CD4-positive, alpha-beta T cell treated with Interleukin-1 beta for 1 hour (primary cell): ENCODE measurements around the gene SH3RF3.

Source experiments
- DNase-seq, 2 donors: peaks; one replicate each; pipeline ENCODE4 v3.0.0-alpha.2; 2020 to 2022

The SH3RF3 gene

DNA sequence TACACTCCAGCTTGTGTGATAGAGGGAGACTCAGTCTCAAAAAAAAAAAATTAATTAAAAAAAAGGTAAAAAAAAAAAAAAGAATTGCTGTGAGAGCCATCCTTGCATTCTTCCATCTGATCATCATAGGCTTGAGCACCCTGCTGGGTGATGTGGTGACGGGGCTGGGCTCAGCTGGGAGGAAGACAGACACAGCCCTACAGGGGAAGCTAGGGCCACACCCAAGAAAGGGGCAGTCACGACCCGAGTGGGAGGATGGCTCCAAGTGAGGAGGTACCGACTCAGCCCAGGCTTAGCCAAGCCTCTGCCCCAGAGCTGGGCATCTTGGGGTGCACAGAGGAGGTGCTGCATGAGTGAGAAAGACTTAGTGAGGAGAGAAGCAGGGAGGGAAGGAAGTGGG, 165.5 kb downstream of the SH3RF3 start:
- no peak for DNase-seq

DNA sequence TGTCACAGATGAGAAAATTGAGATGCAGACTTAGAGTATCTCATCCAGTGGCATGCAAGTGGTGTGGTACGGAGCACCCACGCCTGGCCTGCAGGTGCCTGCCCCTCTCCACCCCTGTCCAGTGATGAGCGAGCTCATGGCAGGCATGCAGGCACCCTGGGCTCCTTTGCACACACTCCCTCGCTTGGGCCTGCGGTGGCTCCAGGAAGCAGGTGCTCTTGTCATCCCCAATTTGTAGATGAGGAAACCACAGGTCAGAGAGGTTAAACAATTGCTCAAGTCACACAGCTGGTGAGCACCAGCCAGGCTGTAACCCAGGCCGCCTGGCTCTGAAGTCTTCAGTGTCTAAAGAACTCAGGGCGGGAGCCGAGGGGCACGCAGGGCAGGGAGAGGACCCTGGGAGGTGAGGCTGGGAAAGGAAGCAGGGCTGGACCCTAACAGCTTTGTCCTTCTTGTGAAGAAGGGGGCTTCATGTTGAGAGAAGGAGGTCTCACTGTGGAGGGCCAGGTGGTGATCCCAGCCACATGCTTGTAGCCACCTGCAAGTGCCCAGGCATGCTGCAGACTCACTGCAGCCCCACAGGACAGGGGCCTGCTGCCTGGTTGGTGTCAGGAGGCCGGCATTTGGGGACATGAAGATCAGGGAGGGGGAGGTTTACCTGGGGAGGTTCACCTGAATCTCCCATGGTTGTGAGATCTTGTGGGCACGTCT, 166.2 kb downstream of the SH3RF3 start:
- no peak for DNase-seq

GRCh38 chr2:109295781-109296117, 166.7 kb downstream of the SH3RF3 start:
- DNase-seq: no peak

GRCh38 chr2:109297566-109298490, 168.8 kb downstream of the SH3RF3 start:
- DNase-seq: no peak

DNA sequence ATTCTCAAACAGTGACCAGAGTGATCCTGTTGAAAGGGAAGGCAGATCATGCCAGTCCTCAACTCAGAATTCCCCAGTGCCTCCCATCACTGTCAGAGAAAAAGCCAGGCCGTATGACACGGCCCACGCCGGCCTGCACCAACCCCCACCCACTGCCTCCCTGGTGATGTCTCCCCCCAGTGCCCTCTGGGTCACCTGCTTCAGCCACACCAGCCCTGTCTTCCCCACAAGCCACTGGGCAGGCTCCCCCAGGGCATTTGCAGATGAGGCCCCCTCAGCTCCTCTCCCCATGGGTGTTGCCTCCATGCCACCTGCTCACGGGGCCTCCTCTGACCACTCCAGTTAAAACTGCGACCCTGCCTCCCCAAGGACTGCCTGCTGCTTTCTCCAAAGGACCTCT, 169.8 kb downstream of the SH3RF3 start:
- no peak for DNase-seq

DNA sequence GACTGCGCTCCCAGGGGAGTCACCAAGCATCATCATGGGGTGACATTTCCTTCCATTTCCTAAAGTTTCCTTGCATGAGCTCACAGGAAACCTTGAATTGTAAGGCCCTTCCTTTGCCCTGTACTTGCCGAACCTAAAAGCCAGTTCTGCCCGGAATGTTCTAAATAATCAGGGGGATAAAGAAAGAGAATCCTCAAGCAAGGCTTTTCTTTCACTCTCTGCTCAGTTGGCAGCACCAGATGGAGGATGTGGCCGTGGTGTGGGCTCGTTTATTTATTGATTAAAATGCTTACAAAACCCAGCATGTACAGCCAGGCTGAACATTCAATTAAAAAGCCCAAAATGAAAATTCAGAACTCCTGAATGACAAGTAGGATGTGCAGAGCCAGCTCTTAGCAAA, 170.5 kb downstream of the SH3RF3 start:
- DNase-seq: no peak

- DNase-seq: no peak
Measured at GRCh38 chr2:109300582-109300981, 171.6 kb downstream of the SH3RF3 start.

DNA sequence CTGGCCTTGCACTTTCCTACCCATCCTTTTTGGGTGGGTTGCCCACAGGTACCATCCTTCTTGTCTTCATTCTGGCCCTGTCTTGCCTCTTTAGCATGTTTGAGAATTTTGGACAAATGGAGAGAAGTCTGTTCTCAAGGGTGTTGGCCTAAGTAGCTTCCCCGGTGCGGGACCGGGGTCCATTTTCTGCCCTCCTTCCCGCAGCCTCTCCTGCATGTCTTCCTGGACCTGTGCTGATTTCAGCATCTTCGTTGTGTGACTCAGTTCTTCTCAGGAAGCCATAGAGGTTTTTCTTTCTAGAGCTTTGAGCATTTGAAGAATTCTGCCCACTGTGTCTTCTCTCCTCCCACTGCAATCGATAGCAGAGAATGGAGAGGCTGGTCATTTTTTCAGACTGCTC, 172.7 kb downstream of the SH3RF3 start:
- DNase-seq: no peak

GRCh38 chr2:109302319-109302718, 173.3 kb downstream of the SH3RF3 start:
- no peak for DNase-seq

GRCh38 chr2:109304242-109304641, 175.2 kb downstream of the SH3RF3 start:
- no peak for DNase-seq

DNA sequence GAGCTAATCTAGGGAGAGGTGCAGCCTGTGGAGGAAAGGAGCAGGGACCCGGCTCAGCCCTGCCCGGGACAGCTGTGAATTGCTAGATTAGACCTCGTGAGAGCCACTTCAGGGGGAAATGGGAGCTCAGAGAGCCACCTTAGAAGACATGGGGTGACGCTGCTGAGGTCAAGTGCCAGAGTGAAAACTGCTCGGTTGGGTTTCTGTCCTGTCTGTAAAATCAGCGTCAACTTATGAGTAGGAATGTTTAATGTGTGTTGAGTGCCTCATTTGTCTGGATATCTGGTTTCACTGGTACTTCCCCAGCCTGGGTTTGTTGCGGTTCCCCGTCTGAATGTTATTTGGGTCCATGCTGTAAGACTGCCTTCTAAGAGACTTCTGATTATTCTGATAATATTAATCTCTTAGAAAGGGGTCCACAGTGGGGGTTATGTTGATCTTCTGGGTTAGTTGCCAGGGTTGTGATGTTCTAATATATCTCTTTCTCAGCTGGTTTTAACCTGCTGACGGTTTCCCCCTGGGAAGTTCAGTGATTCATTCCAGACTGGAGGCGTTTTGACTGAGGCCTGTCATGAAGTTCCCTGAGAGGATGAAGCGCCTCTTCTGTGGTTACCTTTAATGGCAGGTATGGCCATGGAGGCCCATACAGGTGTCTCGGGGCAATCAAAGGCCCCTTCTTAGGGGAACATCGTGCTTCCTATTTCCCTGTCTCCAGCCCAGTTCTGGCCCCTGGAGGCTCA, 175.9 kb downstream of the SH3RF3 start:
- DNase-seq: no peak

- no peak for DNase-seq
Measured at GRCh38 chr2:109305490-109306167, 176.6 kb downstream of the SH3RF3 start.

DNA sequence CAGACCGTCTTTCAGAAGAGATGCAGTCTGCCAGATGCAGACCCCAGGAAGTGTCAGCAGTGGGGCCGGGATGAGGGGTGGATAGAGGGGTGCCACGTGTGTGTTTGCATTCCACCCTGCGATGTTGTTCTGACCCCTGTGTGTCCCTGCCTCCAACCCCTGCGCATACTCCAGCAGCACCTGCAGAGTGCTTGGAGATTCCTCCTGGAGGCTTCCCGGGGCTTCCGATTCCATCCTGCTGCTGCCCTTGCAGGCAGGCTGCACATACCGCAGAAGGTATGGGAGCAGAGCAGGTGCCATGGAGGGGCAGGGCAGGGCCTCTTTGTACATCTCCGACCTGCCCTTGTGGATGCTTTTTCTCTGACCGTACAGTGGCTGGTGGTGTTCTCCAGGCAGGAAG, 177.2 kb downstream of the SH3RF3 start:
- no peak for DNase-seq

DNA sequence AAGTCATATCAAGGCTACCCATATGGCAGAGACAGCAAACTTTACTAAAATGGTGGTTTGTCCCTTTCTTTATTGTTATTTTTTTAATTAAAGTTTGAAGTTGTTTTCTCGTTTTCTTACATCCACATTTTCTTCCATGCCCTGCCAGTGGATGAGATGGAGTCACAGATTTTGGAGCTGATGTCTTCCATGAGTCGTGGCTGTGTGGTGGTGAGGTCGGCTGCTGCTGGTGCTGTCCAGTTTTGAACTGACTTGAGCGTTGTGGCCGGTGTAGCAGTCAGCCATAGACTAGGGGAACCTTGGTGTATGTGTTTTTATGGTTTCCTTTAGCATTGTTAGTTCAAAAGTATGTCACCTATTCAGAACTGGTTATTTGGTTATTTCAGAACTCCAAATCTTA, 182.8 kb downstream of the SH3RF3 start:
- DNase-seq: no peak

- DNase-seq: no peak
Measured at GRCh38 chr2:109312902-109313301, 183.9 kb downstream of the SH3RF3 start.

DNA sequence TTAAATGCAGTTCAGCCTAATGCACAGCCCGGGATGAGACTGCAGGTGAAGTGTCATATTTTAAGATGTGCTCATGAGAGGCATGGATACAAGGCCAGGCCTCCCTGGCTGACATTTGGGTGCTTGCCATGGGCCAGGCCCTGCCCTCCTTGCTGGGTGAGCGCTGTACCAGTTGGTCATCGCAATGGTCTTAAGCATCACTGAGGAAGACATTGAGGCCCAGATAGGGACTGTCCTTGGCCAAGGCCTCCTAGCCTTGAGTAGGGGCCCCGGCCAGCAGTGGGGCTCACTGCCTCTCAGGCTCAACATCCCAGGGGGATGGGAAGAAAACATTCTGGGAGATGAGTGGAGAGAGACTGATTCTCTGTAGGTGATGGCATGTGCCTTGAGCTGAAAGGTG, 184.3 kb downstream of the SH3RF3 start:
- no peak for DNase-seq

DNA sequence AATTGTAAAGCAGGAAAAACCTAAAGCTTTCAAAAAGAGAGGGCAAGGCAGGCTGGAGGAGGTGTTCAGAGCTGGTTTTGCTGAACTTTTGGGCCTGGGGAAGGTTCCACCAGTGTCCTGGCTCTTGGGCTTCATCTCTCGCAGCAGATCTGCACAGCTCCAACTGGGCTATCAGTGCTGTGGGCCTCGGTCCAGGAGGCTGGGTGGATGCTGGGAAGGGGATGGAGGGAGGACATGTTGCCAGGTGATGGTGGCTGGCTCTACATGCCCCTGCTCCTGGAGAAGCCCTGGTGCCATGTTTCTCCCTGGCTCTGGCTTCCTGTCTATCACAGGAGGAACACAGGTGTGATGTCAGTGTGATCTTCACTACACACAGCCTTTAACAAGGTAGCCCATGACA, 187.1 kb downstream of the SH3RF3 start:
- no peak for DNase-seq

DNA sequence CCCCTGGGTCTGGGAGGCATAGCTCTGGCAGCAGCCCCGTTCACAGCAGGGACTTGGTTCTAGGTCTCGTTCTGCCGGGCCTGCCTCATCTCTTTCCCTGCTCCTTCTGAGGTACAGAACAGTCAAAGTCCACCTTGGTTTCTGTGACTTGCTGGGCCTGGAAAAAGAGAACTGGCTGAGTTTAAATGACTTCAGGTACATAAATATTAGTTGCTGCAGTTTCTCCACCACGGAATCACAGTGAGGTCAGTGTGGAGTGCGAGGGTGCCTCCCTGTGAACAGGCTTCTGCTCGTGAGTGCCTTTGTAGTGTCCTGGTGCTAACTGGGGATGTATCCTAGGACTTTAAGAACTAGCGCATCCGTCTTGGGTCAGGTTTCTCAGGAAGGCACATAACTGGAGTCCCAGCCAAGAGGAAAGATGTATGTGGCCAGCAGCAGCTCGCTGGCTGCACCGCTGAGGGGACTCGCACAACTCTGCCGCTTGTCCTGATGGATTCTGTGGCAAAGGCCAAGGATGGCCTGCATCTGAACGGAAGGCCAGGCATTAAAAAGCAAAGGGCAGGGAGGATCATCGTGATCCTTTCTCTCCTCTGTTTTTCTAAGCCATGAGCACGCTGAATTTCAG, 188.6 kb downstream of the SH3RF3 start:
- no peak for DNase-seq

- no peak for DNase-seq
Measured at GRCh38 chr2:109318150-109318948, 189.3 kb downstream of the SH3RF3 start.

GRCh38 chr2:109318949-109319342, 189.9 kb downstream of the SH3RF3 start:
- DNase-seq: no peak

- DNase-seq: no peak
Measured at GRCh38 chr2:109320195-109320922, 191.4 kb downstream of the SH3RF3 start.
